GM19099 (cell line): ENCODE data around the gene C15orf62.

ENCODE experiments used
- POLR2A ChIP-seq: IDR thresholded peaks from 3 replicates; pipeline ENCODE4 v1.6.1; 2011; ENCODE audit warnings: low read depth; ENCODE audit not compliant: insufficient read length; ENCODE audit errors: extremely low read depth

C15orf62 gene

DNA sequence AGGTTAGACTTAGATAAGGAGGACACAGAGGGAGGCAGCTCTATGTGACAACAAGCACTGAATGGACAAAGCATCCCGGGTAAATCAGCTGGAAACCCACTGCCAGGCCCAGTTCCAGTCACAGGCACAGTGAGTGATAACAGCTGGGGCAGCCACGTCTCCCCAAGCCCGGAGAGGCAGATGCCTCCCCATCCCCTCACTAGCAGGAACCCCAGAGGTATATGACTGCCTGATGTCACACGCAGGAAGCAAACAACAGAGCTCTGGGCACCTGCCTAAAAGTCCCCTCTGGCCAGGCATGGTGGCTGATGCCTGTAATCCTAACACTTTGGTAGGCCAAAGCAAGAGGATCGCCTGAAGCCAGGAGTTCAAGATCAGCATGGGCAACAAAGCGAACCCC lies 18.2 kb downstream of the C15orf62 start:
- no peak for TF ChIP-seq POLR2A

DNA sequence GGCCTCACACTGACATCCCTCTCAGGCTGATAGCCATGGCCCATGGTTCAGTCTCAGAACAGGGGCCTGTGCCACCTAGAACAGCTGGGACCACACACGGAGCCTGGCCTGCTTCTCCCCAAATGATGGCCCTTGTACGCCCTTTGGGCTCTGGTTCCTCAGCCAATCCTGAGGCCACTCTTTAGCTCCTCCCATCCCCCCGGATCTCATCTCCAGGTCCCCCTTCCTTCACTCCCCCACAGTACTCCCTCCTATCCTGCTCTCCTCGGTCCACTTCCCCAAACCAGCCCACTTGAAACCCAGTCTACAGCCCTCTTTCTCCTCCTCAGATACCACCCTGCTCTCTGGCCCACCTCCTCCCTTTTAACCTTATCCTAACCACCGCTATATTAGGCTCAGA lies 19.3 kb downstream of the C15orf62 start:
- TF ChIP-seq POLR2A: no peak

DNA sequence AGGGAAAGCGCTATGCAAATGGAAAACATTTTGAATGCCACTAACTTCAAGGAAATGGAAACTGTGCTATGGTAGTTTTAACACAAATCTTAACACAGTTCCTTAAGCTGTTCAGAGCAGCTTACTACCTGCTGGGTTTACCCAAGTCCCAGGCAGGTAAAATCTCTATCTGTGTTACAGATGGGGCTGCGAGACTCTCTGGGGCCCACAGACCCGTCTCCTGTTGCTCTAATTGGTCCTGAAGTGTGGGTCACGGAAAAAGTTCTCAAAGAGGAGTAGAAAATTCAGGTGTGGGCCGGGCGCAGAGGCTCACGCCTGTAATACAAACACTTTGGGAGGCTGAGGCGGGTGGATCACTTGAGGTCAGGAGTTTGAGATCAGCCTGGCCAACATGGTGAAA lies 20.2 kb downstream of the C15orf62 start:
- TF ChIP-seq POLR2A: no peak

DNA sequence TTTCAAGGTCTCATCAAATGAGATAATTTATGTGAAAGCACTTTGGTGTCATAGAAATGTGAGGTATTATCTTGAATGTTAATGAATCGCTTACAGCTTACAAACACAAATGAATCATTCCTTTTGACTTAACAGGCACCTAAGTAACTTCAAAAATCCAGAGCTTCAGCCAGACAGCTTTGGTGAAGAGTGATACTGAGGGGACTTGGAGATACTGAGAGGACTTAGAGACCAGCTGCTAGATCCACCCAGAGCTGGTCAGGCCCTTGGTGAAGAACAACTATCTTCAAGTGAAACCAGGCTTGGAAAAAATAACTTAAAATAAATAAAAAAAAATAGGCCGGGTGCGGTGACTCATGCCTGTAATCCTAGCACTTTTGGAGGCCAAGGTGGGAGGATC lies 20.9 kb downstream of the C15orf62 start:
- no peak for TF ChIP-seq POLR2A

DNA sequence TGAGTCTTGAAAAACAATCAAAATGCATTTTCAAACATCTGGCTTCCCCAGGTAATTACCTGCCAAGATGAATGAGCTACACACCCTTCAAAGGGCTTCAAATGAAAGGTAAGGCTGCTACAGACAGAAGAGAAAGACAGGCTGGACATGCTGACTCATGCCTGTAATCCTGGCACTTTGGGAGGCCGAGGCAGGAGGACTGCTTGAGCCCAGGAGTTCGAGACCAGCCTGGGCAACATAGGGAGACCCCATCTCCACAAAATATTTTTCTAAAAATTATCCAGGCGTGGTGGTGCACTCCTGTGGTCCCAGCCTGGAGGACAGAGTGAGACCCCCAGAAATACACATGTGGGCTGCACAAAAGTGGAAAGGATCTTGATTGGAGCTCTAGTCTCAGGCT lies 22.6 kb downstream of the C15orf62 start:
- no peak for TF ChIP-seq POLR2A

DNA sequence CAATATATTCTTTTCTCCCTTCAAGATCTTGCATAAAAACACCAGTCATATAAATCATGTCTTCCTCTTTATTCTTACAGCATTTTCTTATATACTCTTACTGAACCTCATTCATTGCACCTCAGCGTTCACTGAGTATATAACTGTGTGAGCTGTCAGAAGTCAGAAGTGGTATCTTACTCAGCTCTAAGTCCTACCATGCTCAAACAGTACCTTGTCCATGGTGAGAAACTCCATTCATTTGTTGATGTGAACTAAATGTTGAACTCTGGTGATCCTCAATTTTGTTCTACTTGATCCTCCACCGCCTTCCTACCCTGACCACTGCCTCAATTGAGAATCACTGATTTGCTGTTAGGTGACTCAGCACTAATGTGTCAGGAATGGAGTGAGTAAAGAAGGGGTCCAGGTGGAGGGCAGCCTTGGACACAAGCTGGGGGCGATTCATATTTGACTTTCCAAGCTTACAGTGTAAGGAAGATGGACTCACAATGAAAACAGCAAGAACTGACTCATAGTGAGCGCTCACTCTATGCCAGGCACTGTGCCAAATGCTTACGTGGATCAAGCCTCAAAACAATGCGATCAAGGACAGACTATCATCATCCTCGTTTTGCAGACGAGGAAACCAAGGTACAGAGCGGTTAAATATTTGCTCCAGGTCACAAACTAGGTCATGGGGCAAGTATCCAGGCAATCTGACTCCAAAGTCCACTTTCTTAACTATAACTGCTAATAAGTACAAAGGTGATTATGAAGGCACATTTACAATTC lies 23.6 kb downstream of the C15orf62 start:
- no peak for TF ChIP-seq POLR2A

DNA sequence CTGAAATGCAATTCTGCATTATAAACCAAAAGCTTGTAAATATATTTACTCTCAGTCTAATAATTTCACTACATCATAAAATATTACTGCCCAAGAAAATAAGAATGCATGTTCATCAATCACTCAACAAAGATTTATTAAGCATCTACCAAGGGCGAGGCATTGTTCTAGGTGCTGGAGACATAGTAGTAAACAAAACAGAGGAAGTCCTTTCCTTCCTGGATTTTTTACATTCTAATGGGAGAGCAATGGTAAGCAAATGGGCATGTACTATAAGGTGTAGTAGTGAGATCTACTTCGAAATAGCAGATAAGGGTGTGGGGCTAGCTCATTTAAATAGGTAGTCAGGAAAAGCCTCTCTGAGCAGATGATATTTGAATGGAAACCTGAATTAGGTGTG lies 26.3 kb downstream of the C15orf62 start:
- TF ChIP-seq POLR2A: no peak

DNA sequence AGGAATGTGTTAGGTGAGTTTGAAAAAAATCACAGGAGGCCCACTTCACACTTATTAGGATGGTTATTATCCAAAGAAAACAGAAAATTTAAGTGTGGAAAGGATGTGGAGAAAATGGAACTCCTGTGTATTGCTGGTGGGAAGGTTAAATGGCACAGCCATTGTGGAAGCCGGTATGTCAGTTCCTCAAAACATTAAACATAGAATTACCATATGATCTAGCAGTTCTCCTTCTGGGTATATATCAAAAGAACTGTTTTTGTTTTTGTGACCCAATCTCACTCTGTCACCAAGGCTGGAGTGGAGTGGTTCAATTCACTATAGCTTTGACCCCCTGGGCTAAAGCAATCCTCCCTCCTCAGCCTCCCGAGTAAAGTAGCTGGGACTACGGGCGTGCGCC lies 26.7 kb downstream of the C15orf62 start:
- no peak for TF ChIP-seq POLR2A

DNA sequence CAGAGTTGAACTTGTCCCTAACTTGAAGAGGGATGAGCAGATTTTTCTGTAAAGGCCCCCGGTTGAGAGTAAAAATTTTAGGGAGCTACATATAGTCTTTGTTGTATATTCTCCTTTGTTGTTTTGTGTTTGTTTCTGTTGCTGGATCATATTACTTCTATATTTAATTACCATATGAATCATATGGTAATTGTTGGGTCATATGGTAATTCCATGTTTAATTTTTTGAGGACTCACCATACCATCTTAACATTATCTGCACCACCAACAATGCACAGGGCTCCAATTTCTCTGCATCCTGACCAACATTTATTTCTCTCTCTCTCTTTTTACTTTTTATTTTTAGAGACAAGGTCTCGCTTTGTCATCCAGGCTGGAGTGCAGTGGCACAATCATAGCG lies 29.7 kb downstream of the C15orf62 start:
- no peak for TF ChIP-seq POLR2A

DNA sequence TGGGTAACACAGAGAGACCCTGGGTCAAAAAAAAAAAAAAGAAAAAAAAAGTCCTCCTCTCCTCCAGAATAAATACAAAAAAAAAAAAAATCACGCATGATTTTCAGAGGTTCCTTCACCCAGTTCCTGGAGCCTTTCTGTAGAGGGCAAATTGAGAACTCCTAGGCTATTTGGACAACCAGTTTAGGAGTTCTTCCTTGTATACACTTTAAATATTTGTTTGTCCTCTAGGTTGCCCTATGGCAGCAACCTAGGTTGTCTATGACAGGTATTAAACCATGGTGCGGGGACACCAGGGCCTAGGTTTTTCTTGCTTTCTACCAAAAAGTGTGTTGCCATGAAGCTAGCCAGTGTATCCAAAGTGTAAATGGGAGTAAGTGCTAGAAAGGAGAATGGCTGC lies 33.3 kb downstream of the C15orf62 start:
- no peak for TF ChIP-seq POLR2A

DNA sequence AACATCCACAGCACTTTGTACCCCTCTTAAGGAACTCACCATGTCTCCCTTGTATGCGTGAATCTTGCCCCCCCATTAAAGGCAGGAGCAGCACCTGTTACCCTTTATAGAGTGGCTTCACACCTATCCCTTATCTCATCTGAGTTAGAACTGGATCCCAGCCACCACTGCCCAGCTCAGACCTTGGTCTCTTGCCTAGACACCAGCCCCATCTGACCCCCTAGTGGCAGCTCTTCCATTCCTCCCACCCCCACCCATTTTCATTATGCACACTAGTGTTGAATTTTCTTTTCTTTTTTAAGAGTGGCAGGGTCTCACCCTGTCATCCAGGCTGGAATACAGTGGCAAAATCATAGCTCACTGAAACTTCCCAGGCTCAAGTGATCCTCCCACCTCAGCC lies 33.9 kb downstream of the C15orf62 start:
- TF ChIP-seq POLR2A: no peak

DNA sequence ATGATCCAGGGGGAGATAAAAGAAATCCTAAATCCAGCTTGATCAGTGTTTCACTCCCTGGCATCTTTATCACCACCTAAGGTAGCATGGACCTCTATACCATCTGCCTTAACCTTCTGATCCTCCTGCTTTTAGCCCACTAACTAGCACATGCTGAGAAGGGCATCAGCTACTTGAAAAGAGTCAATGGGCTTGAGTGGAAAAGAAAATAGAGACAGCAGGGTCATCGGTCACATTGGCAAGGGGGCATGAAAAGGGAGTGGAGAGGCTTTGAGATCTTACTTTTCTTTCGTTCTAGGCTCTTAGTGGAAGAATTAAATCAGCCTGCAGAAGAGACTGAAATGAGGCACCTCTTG lies 36.9 kb downstream of the C15orf62 start:
- no peak for TF ChIP-seq POLR2A

DNA sequence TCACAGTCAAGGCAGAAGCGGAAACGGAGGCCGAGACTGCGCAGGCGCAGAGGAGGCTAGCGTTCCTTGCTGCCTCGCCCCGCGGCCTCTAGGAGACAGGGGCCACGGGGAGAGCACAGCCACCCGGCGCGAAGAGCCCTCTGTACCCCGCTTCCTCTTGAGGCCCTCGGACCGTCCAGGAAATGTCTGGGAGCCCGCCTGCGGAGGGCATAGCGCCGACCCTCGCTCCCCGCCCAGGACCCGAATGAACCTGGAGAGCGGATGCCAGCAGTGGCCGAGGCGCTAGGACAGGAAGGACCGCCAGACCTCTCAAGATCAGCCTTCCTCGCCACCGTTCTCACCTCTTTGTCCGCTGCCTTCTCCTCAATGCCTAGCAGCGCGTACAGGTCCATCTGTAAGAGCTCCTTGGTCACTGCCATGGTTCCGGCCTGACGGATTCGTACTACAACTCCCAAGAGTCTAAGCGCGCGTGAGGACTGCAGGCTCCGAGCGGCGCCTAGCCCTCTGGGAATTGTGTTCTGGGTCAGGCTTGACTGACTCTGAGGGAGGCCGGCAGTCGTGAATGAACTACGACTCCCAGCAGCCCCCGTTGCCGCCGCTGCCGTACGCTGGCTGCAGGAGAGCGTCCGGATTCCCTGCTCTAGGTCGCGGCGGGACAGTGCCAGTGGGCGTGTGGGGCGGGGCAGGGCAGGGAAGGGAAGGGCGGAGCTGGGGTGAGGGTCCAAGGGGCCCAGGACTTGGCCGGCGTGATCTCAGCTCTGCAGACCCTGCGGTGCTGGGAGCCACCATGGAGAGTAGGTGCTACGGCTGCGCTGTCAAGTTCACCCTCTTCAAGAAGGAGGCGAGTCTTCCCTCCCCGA lies 37.5 kb downstream of the C15orf62 start, which contains the start of the genes DNAJC17 and ZFYVE19:
TSS of gene DNAJC17 (minus strand) at position 446 of the 860 bp plus-strand sequence. CDS start at position 419, 27 bp downstream.
TSS of gene ZFYVE19 (plus strand) at position 62 of the 860 bp plus-strand sequence. CDS start at position 563, 501 bp downstream.
- peak; percentile 90 for TF ChIP-seq POLR2A

DNA sequence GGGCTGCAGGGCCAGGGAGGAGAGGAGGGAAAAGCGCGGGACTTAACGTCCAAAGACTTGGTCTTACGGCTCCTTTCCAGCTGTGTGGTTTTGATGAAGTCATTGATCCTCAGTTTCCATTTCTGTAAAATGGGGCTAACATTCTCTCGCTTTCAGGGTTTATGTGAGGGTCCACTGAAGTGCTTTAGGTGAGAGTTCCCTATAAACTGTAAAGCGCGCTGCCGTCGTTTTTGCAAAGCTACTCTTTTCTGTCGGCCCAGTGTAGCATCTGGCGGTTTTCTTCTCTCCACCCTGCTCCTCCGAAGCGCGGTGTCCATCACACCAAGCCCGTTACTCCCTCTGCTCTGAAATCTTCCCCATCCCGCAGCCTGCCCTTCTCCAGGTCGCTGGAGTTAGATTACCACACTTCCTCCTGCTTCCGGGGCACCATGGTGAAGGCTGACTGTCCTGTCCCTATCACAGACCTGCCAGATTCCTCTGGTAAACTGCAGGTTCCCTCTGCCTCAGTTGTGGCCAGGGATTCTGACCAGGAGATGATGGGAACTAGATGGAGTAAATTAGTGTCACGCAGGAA lies 38.2 kb downstream of the C15orf62 start:
- TF ChIP-seq POLR2A: no peak

DNA sequence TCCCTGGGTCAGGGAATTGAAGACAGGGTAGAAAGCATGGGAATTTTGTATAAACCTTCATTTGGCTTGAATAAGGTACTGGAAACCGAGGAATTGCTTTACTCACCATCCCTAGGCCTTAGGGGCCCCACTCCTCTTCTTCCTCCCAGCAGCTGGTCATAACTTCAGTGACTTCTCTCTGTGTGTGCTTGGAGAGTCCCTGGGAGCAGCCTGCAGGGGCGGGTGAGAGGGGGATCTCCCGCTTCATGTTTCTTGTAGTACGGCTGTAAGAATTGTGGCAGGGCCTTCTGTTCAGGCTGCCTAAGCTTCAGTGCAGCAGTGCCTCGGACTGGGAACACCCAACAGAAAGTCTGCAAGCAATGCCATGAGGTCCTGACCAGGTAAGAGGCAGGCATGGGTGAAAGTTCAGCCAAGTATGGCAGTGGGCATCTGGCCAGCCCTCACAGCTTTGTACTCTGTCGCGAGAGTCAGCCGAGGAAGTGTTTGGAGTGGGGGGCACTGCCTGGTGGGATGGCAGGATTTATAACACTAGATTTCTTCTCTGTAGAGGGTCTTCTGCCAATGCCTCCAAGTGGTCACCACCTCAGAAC lies 39.2 kb downstream of the C15orf62 start:
- no peak for TF ChIP-seq POLR2A
